Measurements from ENCODE around the gene STATH. TPM values are rescaled to one million over a fixed set of nuclear protein-coding genes. Genes with fewer than 3 reads are reported as not detected.

Gene STATH
- polyA plus RNA-seq, 3 donors: not detected

- Histone ChIP-seq H3K27me3 (ENCODE audit: control insufficient read depth in 2 of 2, insufficient read depth in 2 of 2, low read length in 2 of 2) (no peaks in the 10 kb centered on the region), H3K79me2 (ENCODE audit: insufficient read depth, low read length) (no peaks in the 10 kb centered on the region), H4K20me1 (ENCODE audit: insufficient read depth, low read length) (no peaks in the 10 kb centered on the region), H3K9me3 (replicated peaks in 1 of 2; ENCODE audit: control insufficient read depth in 1 of 2, insufficient read depth in 1 of 2, low read length in 2 of 2) (no peaks in the 10 kb centered on the region), H3K4me3 (replicated peaks in 1 of 3; ENCODE audit: low read depth in 2 of 3, low read length in 3 of 3) (no peak overlapping the region), H3K9ac (ENCODE audit: insufficient read depth, low read length, poor library complexity, severe bottlenecking) (no peak overlapping the region), H3K4me1 (ENCODE audit: control insufficient read depth in 1 of 2, insufficient read depth in 2 of 2, low read length in 2 of 2) (no peaks in the 10 kb centered on the region), H2AFZ (ENCODE audit: insufficient read depth, low read depth, low read length, poor library complexity, severe bottlenecking) (no peak overlapping the region), H3K36me3 (replicated peaks in 1 of 2; ENCODE audit: control insufficient read depth in 1 of 2, insufficient read depth in 2 of 2, low read length in 2 of 2) (no peaks in the 10 kb centered on the region), H3K27ac (ENCODE audit: low read depth in 1 of 2, low read length in 2 of 2) (no peak overlapping the region), H3K4me2 (replicated peaks; ENCODE audit: extremely low read depth, low read length, poor library complexity, severe bottlenecking) (no peak overlapping the region)
- Mint-ChIP-seq H3K27ac (no peak overlapping the region), H3K27me3 (ENCODE audit: low read depth in 3 of 3) (peaks cover 0 to 1% (median 0%) of the 10 kb centered on the region in 3 donors), H3K36me3 (no peaks in the 10 kb centered on the region), H3K4me3 (no peak overlapping the region), H3K4me1 (no peaks in the 10 kb centered on the region), H3K9me3 (peaks cover 0 to 4% (median 0%) of the 10 kb centered on the region in 7 donors)
- intact Hi-C loops (cut with micrococcal nuclease): no loop called here
- no peak for TF ChIP-seq CTCF (IDR thresholded peaks at IDR 0.05)
- no peak for DNase-seq
These were observed 18.2 kb upstream of the STATH start for GRCh38 chr4:69977582-69977981.

- Mint-ChIP-seq H3K4me1 (no peaks in the 10 kb centered on the region), H3K4me3 (no peak overlapping the region), H3K9me3 (peaks cover 0 to 2% (median 0%) of the 10 kb centered on the region in 7 donors), H3K27ac (no peak overlapping the region), H3K27me3 (ENCODE audit: low read depth in 3 of 3) (peaks cover 0 to 1% (median 0%) of the 10 kb centered on the region in 3 donors), H3K36me3 (no peaks in the 10 kb centered on the region)
- no peaks in the 10 kb centered on the region for H3K36me3 ChIP-seq (replicated peaks in 1 of 2; ENCODE audit: control insufficient read depth in 1 of 2, insufficient read depth in 2 of 2, low read length in 2 of 2)
- no peaks in the 10 kb centered on the region for H3K79me2 ChIP-seq (ENCODE audit: insufficient read depth, low read length)
- no peaks in the 10 kb centered on the region for H3K27me3 ChIP-seq (ENCODE audit: control insufficient read depth in 2 of 2, insufficient read depth in 2 of 2, low read length in 2 of 2)
- H4K20me1 ChIP-seq (ENCODE audit: insufficient read depth, low read length): no peaks in the 10 kb centered on the region
- no peaks in the 10 kb centered on the region for H3K4me1 ChIP-seq (ENCODE audit: control insufficient read depth in 1 of 2, insufficient read depth in 2 of 2, low read length in 2 of 2)
- WGBS (ENCODE audit: insufficient coverage): no CpG with 5 or more reads among the region's 2 CpGs
- H3K9ac ChIP-seq (ENCODE audit: insufficient read depth, low read length, poor library complexity, severe bottlenecking): no peak overlapping the region
- H3K27ac ChIP-seq (ENCODE audit: low read depth in 1 of 2, low read length in 2 of 2): no peak overlapping the region
- no peak overlapping the region for H3K4me3 ChIP-seq (replicated peaks in 1 of 3; ENCODE audit: low read depth in 2 of 3, low read length in 3 of 3)
- no peaks in the 10 kb centered on the region for H3K9me3 ChIP-seq (replicated peaks in 1 of 2; ENCODE audit: control insufficient read depth in 1 of 2, insufficient read depth in 1 of 2, low read length in 2 of 2)
- H2AFZ ChIP-seq (ENCODE audit: insufficient read depth, low read depth, low read length, poor library complexity, severe bottlenecking): no peak overlapping the region
- TF ChIP-seq CTCF (IDR thresholded peaks at IDR 0.05): no peak
- H3K4me2 ChIP-seq (replicated peaks; ENCODE audit: extremely low read depth, low read length, poor library complexity, severe bottlenecking): no peak overlapping the region
- intact Hi-C loops (cut with micrococcal nuclease): no loop called here
- DNase-seq: no peak
These were observed 11.7 kb upstream of the STATH start for GRCh38 chr4:69984030-69984443.

Data from CD14-positive monocyte (primary cell).